ENCODE measurements around the gene PKMYT1.

Gene PKMYT1

GRCh38 chr16:3019594-3020246, 39.5 kb upstream of the PKMYT1 start:
- DNase-seq (ENCODE audit: low read depth in 4 of 4, low spot score in 1 of 4), result no peak

GRCh38 chr16:3017794-3018506, 37.7 kb upstream of the PKMYT1 start, which contains the start of gene CLDN6:
TSS of gene CLDN6 (minus strand) at chr16:3018183. CDS start at chr16:3016021, 2,162 bp downstream.
- no peak for DNase-seq (ENCODE audit: low read depth in 4 of 4, low spot score in 1 of 4)

- DNase-seq (ENCODE audit: low read depth in 4 of 4, low spot score in 1 of 4), result no peak
Observed at GRCh38 chr16:3017344-3017743, 37.1 kb upstream of the PKMYT1 start.

GRCh38 chr16:3015865-3016521, 35.7 kb upstream of the PKMYT1 start:
- DNase-seq (ENCODE audit: low read depth in 4 of 4, low spot score in 1 of 4), result no peak

GRCh38 chr16:3014971-3015370, 34.7 kb upstream of the PKMYT1 start:
- no peak for DNase-seq (ENCODE audit: low read depth in 4 of 4, low spot score in 1 of 4)

- no peak for DNase-seq (ENCODE audit: low read depth in 4 of 4, low spot score in 1 of 4)
Observed at GRCh38 chr16:3013998-3014690, 33.9 kb upstream of the PKMYT1 start.

- no peak for DNase-seq (ENCODE audit: low read depth in 4 of 4, low spot score in 1 of 4)
Observed at GRCh38 chr16:3013491-3013951, 33.3 kb upstream of the PKMYT1 start.

- DNase-seq (ENCODE audit: low read depth in 4 of 4, low spot score in 1 of 4), result no peak
Observed at GRCh38 chr16:3012828-3013420, 32.7 kb upstream of the PKMYT1 start, which contains the start of gene CLDN9. TSS of gene CLDN9 (plus strand) at chr16:3012923. CDS start at chr16:3013363, 440 bp downstream.

- no peak for DNase-seq (ENCODE audit: low read depth in 4 of 4, low spot score in 1 of 4)
Observed at GRCh38 chr16:3012246-3012645, 32.0 kb upstream of the PKMYT1 start.

- DNase-seq (ENCODE audit: low read depth in 4 of 4, low spot score in 1 of 4), result no peak
Observed at GRCh38 chr16:3010510-3010909, 30.3 kb upstream of the PKMYT1 start.

GRCh38 chr16:3009568-3010390, 29.5 kb upstream of the PKMYT1 start:
- no peak for DNase-seq (ENCODE audit: low read depth in 4 of 4, low spot score in 1 of 4)

- DNase-seq (ENCODE audit: low read depth in 4 of 4, low spot score in 1 of 4), result no peak
Observed at GRCh38 chr16:3008690-3009037, 28.4 kb upstream of the PKMYT1 start.

GRCh38 chr16:3007957-3008689, 27.9 kb upstream of the PKMYT1 start:
- no peak for DNase-seq (ENCODE audit: low read depth in 4 of 4, low spot score in 1 of 4)

- DNase-seq (ENCODE audit: low read depth in 4 of 4, low spot score in 1 of 4), result no peak
Observed at GRCh38 chr16:3007059-3007956, 27.1 kb upstream of the PKMYT1 start.

GRCh38 chr16:3004781-3005284, 24.6 kb upstream of the PKMYT1 start:
- DNase-seq (ENCODE audit: low read depth in 4 of 4, low spot score in 1 of 4), result no peak

- no peak for DNase-seq (ENCODE audit: low read depth in 4 of 4, low spot score in 1 of 4)
Observed at GRCh38 chr16:3004319-3004718, 24.1 kb upstream of the PKMYT1 start.

GRCh38 chr16:3003582-3004270, 23.5 kb upstream of the PKMYT1 start:
- DNase-seq (ENCODE audit: low read depth in 4 of 4, low spot score in 1 of 4), result peak; percentile 81 to 96 (median 88)

GRCh38 chr16:3001316-3001715, 21.1 kb upstream of the PKMYT1 start:
- DNase-seq (ENCODE audit: low read depth in 4 of 4, low spot score in 1 of 4), result no peak

Data from stimulated activated CD4-positive, alpha-beta T cell treated with anti-CD3 and anti-CD28 coated beads, Interleukin-1b, Interleukin-23, amount 100 ng/mL, for 24 hours (primary cell).